H1 (cell line): ENCODE data around the gene BARX1. TPM values are rescaled to one million over a fixed set of nuclear protein-coding genes. Genes with fewer than 3 reads are reported as not detected.

ENCODE experiments used
- CTCF ChIA-PET: fragments of 300-600 bp; sonication (Branson Sonifier 250); formaldehyde crosslinking; loops from one replicate; lab custom pipeline; 2021; ENCODE audit not compliant: partially characterized antibody; lab: Charles Lee
- POLR2A ChIA-PET: fragments of 300-600 bp; sonication (Branson Sonifier 250); formaldehyde crosslinking; loops from one replicate; lab custom pipeline; 2021; ENCODE audit warnings: inconsistent platforms; ENCODE audit not compliant: partially characterized antibody; lab: Charles Lee
- DNase-seq, 2 experiments: peaks; one replicate each; pipeline versions ENCODE4 v3.0.0 to v3.0.0-alpha.2; 2010 to 2022; ENCODE audit warnings: low spot score in 2 of 2, low read depth in 1 of 2, mixed read lengths in 1 of 2
- FAIRE-seq: peaks from 2 replicates; lab custom pipeline; 2011; peaks lifted over from hg19 to GRCh38; lab: Jason Lieb, UNC
- H2AFZ ChIP-seq: 2 replicates; pipeline ENCODE4 v1.8.1; 2012; ENCODE audit warnings: low read length, inconsistent platforms
- H2AK5ac ChIP-seq: 2 replicates; pipeline ENCODE4 v1.6.1; 2013; ENCODE audit warnings: low read depth, low read length
- H2BK120ac ChIP-seq: replicated peaks from 2 replicates; pipeline ENCODE3; 2013; ENCODE audit warnings: low read depth, low read length, inconsistent platforms
- H2BK12ac ChIP-seq: 2 replicates; pipeline ENCODE4 v1.6.1; 2013; ENCODE audit warnings: low read depth, low read length
- H2BK15ac ChIP-seq: 2 replicates; pipeline ENCODE4 v1.6.1; 2013; ENCODE audit warnings: low read length
- H2BK20ac ChIP-seq: 2 replicates; pipeline ENCODE4 v1.6.1; 2013; ENCODE audit warnings: low read length
- H2BK5ac ChIP-seq: 2 replicates; pipeline ENCODE4 v1.6.1; 2013; ENCODE audit warnings: low read depth, low read length
- H3K14ac ChIP-seq: 2 replicates; pipeline ENCODE4 v1.6.1; 2013; ENCODE audit warnings: inconsistent platforms; ENCODE audit not compliant: insufficient read length
- H3K18ac ChIP-seq: 2 replicates; pipeline ENCODE4 v1.6.1; 2013; ENCODE audit warnings: low read length; ENCODE audit errors: extremely low read depth
- H3K23ac ChIP-seq: 2 replicates; pipeline ENCODE4 v1.6.1; 2013; ENCODE audit warnings: inconsistent platforms; ENCODE audit not compliant: insufficient read length
- H3K23me2 ChIP-seq: 2 replicates; pipeline ENCODE4 v1.6.1; 2013; ENCODE audit warnings: low read depth, low read length
- H3K27ac ChIP-seq: 2 replicates; pipeline ENCODE4 v1.6.1; 2011; ENCODE audit warnings: low read depth, low read length, inconsistent platforms
- H3K27me3 ChIP-seq, 4 experiments: replicated peaks in 1 of 4; 1 replicate in 1 of 4; 2 replicates in 3 of 4; pipeline versions ENCODE4 v1.6.1 to v1.8.1; 2011 to 2013; ENCODE audit warnings: low read length in 3 of 4, mild to moderate bottlenecking in 3 of 4, inconsistent platforms in 2 of 4, mixed read lengths in 2 of 4, moderate library complexity in 1 of 4; ENCODE audit not compliant: control insufficient read depth in 3 of 4, insufficient read depth in 3 of 4; ENCODE audit errors: extremely low read depth in 1 of 4
- H3K36me3 ChIP-seq, 4 experiments: 2 replicates each; pipeline versions ENCODE4 v1.6.1 to v1.8.1; 2011 to 2013; ENCODE audit warnings: mild to moderate bottlenecking in 4 of 4, low read length in 3 of 4, moderate library complexity in 2 of 4, control low read depth in 1 of 4, inconsistent platforms in 1 of 4; ENCODE audit not compliant: insufficient read depth in 4 of 4, control insufficient read depth in 2 of 4
- H3K4ac ChIP-seq: replicated peaks from 2 replicates; pipeline ENCODE3; 2013; ENCODE audit warnings: low read length, low read depth, mixed read lengths, inconsistent platforms; ENCODE audit not compliant: insufficient read length
- H3K4me1 ChIP-seq, 4 experiments: replicated peaks in 1 of 4; 1 replicate in 1 of 4; 2 replicates in 3 of 4; pipeline versions ENCODE4 v1.6.1 to v1.8.1; 2011 to 2013; ENCODE audit warnings: low read length in 3 of 4, inconsistent platforms in 2 of 4, mixed read lengths in 1 of 4; ENCODE audit not compliant: insufficient read depth in 4 of 4, control insufficient read depth in 3 of 4
- H3K4me2 ChIP-seq, 2 experiments: 2 replicates each; pipeline versions ENCODE4 v1.6.1 to v1.8.1; 2011 to 2013; ENCODE audit warnings: low read depth in 2 of 2, low read length in 2 of 2, control low read depth in 1 of 2, inconsistent platforms in 1 of 2, mild to moderate bottlenecking in 1 of 2; ENCODE audit not compliant: insufficient read depth in 1 of 2
- H3K4me3 ChIP-seq, 4 experiments: fragments of 200-600, 300-600 bp in 1 of 4; sonication (generic), shearing (Covaris generic), sonication (Bioruptor Twin) in 1 of 4; 2 replicates each; pipeline versions ENCODE4 v1.5.1 to v1.8.1; 2011 to 2016; ENCODE audit warnings: low read length in 4 of 4, low read depth in 3 of 4, control low read depth in 2 of 4, inconsistent platforms in 2 of 4, mild to moderate bottlenecking in 2 of 4, mixed read lengths in 1 of 4, moderate library complexity in 1 of 4; ENCODE audit not compliant: insufficient read depth in 2 of 4; ENCODE audit errors: extremely low read depth in 1 of 4
- H3K56ac ChIP-seq: replicated peaks from 2 replicates; pipeline ENCODE3; 2013; ENCODE audit warnings: low read depth, mild to moderate bottlenecking, mixed read lengths, low read length, inconsistent platforms; ENCODE audit not compliant: insufficient read length
- H3K79me1 ChIP-seq: 2 replicates; pipeline ENCODE4 v1.6.1; 2013; ENCODE audit warnings: low read depth, low read length, control low read depth
- H3K79me2 ChIP-seq, 2 experiments: 2 replicates each; pipeline versions ENCODE4 v1.6.1 to v1.8.1; 2012 to 2013; ENCODE audit warnings: low read length in 2 of 2, mild to moderate bottlenecking in 2 of 2, inconsistent platforms in 1 of 2; ENCODE audit not compliant: insufficient read depth in 2 of 2, control insufficient read depth in 1 of 2
- H3K9ac ChIP-seq, 4 experiments: replicated peaks in 1 of 4; 1 replicate in 1 of 4; 2 replicates in 3 of 4; pipeline versions ENCODE4 v1.6.1 to v1.8.1; 2011 to 2013; ENCODE audit warnings: low read depth in 3 of 4, low read length in 3 of 4, control low read depth in 2 of 4, mild to moderate bottlenecking in 2 of 4, moderate library complexity in 2 of 4, inconsistent platforms in 1 of 4; ENCODE audit errors: extremely low read depth in 1 of 4
- H3K9me3 ChIP-seq, 2 experiments: 2 replicates each; pipeline versions ENCODE4 v1.6.1 to v1.8.1; 2012 to 2013; ENCODE audit warnings: mild to moderate bottlenecking in 2 of 2, moderate library complexity in 2 of 2, control low read depth in 1 of 2, inconsistent platforms in 1 of 2, low read depth in 1 of 2, low read length in 1 of 2, mixed read lengths in 1 of 2; ENCODE audit not compliant: insufficient read depth in 2 of 2
- H4K20me1 ChIP-seq, 2 experiments: replicated peaks in 1 of 2; 2 replicates each; pipeline versions ENCODE3 to v1.8.1; 2011 to 2013; ENCODE audit warnings: inconsistent platforms in 2 of 2, low read length in 2 of 2, mild to moderate bottlenecking in 1 of 2; ENCODE audit not compliant: insufficient read depth in 2 of 2, control insufficient read depth in 1 of 2
- H4K5ac ChIP-seq: 2 replicates; pipeline ENCODE4 v1.6.1; 2013; ENCODE audit warnings: low read length, low read depth, mixed read lengths, inconsistent platforms; ENCODE audit not compliant: insufficient read length
- H4K8ac ChIP-seq: 2 replicates; pipeline ENCODE4 v1.8.0; 2013; ENCODE audit warnings: mild to moderate bottlenecking, moderate library complexity, low read length, inconsistent platforms; ENCODE audit not compliant: insufficient read depth; ENCODE audit errors: extremely low read depth
- H4K91ac ChIP-seq: replicated peaks from 2 replicates; pipeline ENCODE3; 2013; ENCODE audit warnings: low read length, mixed read lengths, inconsistent platforms; ENCODE audit not compliant: insufficient read length
- RBBP5 ChIP-seq: IDR thresholded peaks from 2 replicates; pipeline ENCODE4 v1.7.1; 2012; ENCODE audit warnings: low read depth, mild to moderate bottlenecking, inconsistent platforms, low read length, moderate library complexity, borderline replicate concordance
- WGBS, 2 experiments: shearing (Covaris generic) in 1 of 2; methylation state at CpG; one replicate each; pipeline versions ENCODE4 v1.1.6 to v1.1.7; 2013 to 2015; ENCODE audit warnings: low lambda C conversion rate in 2 of 2, mixed read lengths in 2 of 2, inconsistent platforms in 1 of 2, low coverage in 1 of 2, missing lambda C conversion rate in 1 of 2; ENCODE audit not compliant: insufficient replicate concordance in 2 of 2, insufficient coverage in 1 of 2, insufficient read length in 1 of 2; ENCODE audit errors: extremely low coverage in 1 of 2, missing lambda C conversion rate in 1 of 2; 5-methylcytosine and 5-hydroxymethylcytosine counted together
- polyA plus RNA-seq, 7 experiments: library from polyadenylated mRNA; depleted of rRNA in 3 of 7; stranded (reverse) in 5 of 7; unstranded in 2 of 7; fragments of >200 nt in 5 of 7; fragments of 200-250 nt in 2 of 7; gene quantifications; 1 replicate in 5 of 7; 2 replicates in 1 of 7; 4 replicates in 1 of 7; pipeline versions ENCODE4 v1.2.1 to v1.2.3, GENCODE V29; 2011 to 2013; ENCODE audit warnings: missing spikeins in 2 of 7, mixed read lengths in 2 of 7
- total RNA-seq: library from RNA; stranded (reverse); fragmentation: NEBNext Ultra II Directional; extraction: Animal tissue kit (Norgen Biotek cat#: 25700); gene quantifications from 2 replicates; pipeline ENCODE4 v1.2.1, GENCODE V29; 2021

The BARX1 gene
- total and polyA plus RNA-seq, 2 of the 8 experiments (the other 6 are each of a cell fraction or from before 2014, with no cell fraction given) = 0.79 to 2.6 TPM

GRCh38 chr9:93976973-93977372, 21.8 kb upstream of the BARX1 start:
- H3K27me3 ChIP-seq = no peaks in the 10 kb centered on the region
- H2AFZ ChIP-seq = no peak overlapping the region
- 0 out of 4 replicates have a peak, but pooled peaks cover 0 to 2% of the 10 kb centered on the region in 2 experiments for H3K9me3 ChIP-seq
- no peaks in the 10 kb centered on the region for H4K20me1 ChIP-seq
- no peak overlapping the region for H3K4me3 ChIP-seq
- no peak overlapping the region for H2BK12ac ChIP-seq
- H3K18ac ChIP-seq = no peak overlapping the region
- H3K56ac ChIP-seq = no peak overlapping the region
- H3K79me1 ChIP-seq = no peaks in the 10 kb centered on the region
- no peak overlapping the region for H3K4ac ChIP-seq
- no peak overlapping the region for H3K4me2 ChIP-seq
- H2BK20ac ChIP-seq = no peak overlapping the region
- H3K27ac ChIP-seq = no peak overlapping the region
- H2AK5ac ChIP-seq = no peak overlapping the region
- H3K23me2 ChIP-seq = no peaks in the 10 kb centered on the region
- H3K14ac ChIP-seq = no peak overlapping the region
- no peak overlapping the region for H4K5ac ChIP-seq
- H3K36me3 ChIP-seq = no peaks in the 10 kb centered on the region
- POLR2A ChIA-PET = no interaction called here
- no peaks in the 10 kb centered on the region for H3K4me1 ChIP-seq
- DNase-seq (no peak), FAIRE-seq (no peak)
- no peak overlapping the region for H3K23ac ChIP-seq
- CTCF ChIA-PET = interaction anchor here (0.8 to 7.3 kb wide), 7 partner anchors 11 to 301 kb away, joined by 3 to 53 read pairs (median 4); no protein-coding TSS in a partner anchor
- no peak overlapping the region for H3K9ac ChIP-seq
- no peak overlapping the region for H2BK120ac ChIP-seq
- WGBS, 2 experiments = 85% methylated on average over 5 of the region's 5 CpGs; no CpG with 5 or more reads in 1 of the 2 experiments
- no peak overlapping the region for H4K8ac ChIP-seq
- H4K91ac ChIP-seq = no peak overlapping the region
- no peaks in the 10 kb centered on the region for H3K79me2 ChIP-seq
- no peak overlapping the region for H2BK5ac ChIP-seq
- no peak overlapping the region for H2BK15ac ChIP-seq
- no peak for TF ChIP-seq RBBP5
